Left ventricle myocardium inferior (tissue), 1 donor: ENCODE data around the gene SLC16A10. TPM values are rescaled to one million over a fixed set of nuclear protein-coding genes. Genes with fewer than 3 reads are reported as not detected.

ENCODE experiments used
- DNase-seq: peaks from one replicate; pipeline ENCODE4 v3.0.0-alpha.2; 2020
- H3K27ac ChIP-seq: fragments of 200-600 bp; replicated peaks from 2 replicates; pipeline ENCODE4 v1.8.0; 2021
- H3K27me3 ChIP-seq: fragments of 200-600 bp; 2 replicates; pipeline ENCODE4 v1.8.0; 2021; ENCODE audit warnings: low read depth
- H3K36me3 ChIP-seq: fragments of 200-600 bp; 2 replicates; pipeline ENCODE4 v1.8.0; 2021
- H3K4me1 ChIP-seq: fragments of 200-600 bp; 2 replicates; pipeline ENCODE4 v1.8.0; 2021
- H3K4me3 ChIP-seq: fragments of 200-600 bp; 2 replicates; pipeline ENCODE4 v1.8.0; 2021; ENCODE audit warnings: mild to moderate bottlenecking, moderate library complexity
- H3K9me3 ChIP-seq: fragments of 200-600 bp; replicated peaks from 2 replicates; pipeline ENCODE4 v1.8.0; 2021
- CTCF ChIP-seq: fragments of 200-600 bp; IDR thresholded peaks from 2 replicates; pipeline ENCODE4 v1.8.0; 2021; ENCODE audit warnings: antibody characterized with exemption, mild to moderate bottlenecking, borderline replicate concordance
- intact Hi-C: fragments of 100-400 bp; cut with micrococcal nuclease; formaldehyde crosslinking; loops from one replicate; pipeline ENCODE4 v1.11.0; 2022
- total RNA-seq: library from RNA; stranded (reverse); fragmentation: NEBNext Ultra II Directional; extraction: Animal tissue kit (Norgen Biotek cat#: 25700); gene quantifications from one replicate; pipeline ENCODE4 v1.2.1, GENCODE V29; 2021
- donor health status: DM: no; HTN: yes; CAD: no; lungs with severe emphysema.

The SLC16A10 gene
- total RNA-seq, 1 donor from 2014 or later: 4.5 TPM

DNA sequence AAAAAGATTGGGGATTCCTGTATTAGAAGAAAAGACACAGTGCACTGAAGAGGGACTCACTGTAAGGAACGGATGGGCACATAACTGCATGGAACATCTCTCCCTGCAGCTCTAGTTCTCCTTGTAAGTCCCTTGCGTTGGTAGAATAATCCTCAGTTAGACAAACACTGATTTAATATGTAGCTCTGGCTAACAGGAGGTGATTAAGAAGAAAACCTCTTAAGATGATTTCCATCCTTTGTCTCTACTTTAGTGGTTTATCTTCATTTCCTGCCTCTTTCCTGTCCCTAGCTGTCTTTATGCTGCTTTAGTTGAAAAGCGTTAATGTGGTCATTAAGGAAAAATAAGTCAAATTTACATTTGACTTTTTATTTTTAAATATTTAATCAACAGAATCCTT, 86.6 kb downstream of the SLC16A10 start:
- Histone ChIP-seq H3K27me3 (no peaks in the 10 kb centered on the region), H3K4me3 (no peak overlapping the region), H3K36me3 (no peaks in the 10 kb centered on the region), H3K27ac (no peak overlapping the region), H3K9me3 (no peaks in the 10 kb centered on the region), H3K4me1 (no peaks in the 10 kb centered on the region)
- intact Hi-C loops: no loop called here
- no peak for TF ChIP-seq CTCF
- no peak for DNase-seq

GRCh38 chr6:111175109-111175508, 87.8 kb downstream of the SLC16A10 start:
- DNase-seq: no peak
- Histone ChIP-seq H3K27ac (no peak overlapping the region), H3K36me3 (no peaks in the 10 kb centered on the region), H3K9me3 (no peaks in the 10 kb centered on the region), H3K4me1 (no peaks in the 10 kb centered on the region), H3K27me3 (no peaks in the 10 kb centered on the region), H3K4me3 (no peak overlapping the region)
- TF ChIP-seq CTCF: no peak
- intact Hi-C loops: no loop called here

DNA sequence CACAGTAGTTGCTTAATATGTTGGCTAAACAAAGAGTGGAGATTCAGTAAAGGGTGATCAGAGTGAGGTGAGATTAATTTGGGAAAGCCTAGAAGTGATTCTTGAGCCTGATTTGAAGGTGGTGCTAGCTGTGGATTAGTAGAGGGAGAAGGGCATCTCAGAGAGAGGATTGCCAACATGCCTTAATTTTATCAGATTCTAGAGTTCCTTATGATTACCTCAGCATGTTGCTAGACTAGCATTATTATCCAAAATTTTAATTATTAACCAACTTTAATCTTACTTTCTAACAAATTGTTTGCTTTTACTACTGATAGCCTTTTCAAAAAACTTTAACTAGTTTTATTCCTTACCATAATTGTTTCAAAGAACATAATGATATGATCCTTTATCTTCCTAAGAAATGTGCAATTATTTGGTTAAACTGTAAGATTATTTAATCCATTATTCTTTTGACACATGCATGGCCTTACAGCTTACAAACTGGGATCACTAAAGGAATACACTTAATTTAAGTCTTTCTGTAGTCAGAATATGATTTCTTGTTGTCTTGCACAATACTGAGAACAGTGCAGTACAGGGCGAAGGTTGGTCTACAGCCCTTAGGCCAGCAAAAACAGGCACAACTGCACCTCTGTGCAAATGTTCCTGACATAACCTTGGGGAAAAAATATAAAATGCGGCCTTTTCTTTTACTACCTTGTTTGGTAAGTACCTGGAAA, 88.9 kb downstream of the SLC16A10 start:
- intact Hi-C loops: no loop called here

DNA sequence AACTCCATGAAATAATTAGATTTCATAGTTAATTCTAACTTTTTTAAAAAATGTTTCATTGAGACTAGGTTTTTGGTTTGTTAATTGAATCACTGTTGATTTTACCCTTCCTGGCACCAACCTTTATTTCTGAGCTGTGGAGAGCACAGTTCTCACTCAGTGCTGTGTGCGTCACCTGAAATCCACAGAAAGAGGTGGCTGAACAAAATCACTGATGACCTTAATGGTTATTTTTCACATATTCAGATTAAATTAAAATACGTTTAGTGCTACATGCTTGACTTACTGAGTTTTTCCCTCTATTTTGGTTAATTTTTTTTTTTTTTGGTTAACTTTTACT, 89.4 kb downstream of the SLC16A10 start:
- DNase-seq: no peak
- no peak overlapping the region for H3K4me3 ChIP-seq
- H3K36me3 ChIP-seq: no peaks in the 10 kb centered on the region
- no peaks in the 10 kb centered on the region for H3K4me1 ChIP-seq
- intact Hi-C loops: no loop called here
- H3K9me3 ChIP-seq: no peaks in the 10 kb centered on the region
- no peak overlapping the region for H3K27ac ChIP-seq
- TF ChIP-seq CTCF: no peak
- no peaks in the 10 kb centered on the region for H3K27me3 ChIP-seq

More for the DNA sequence above, 88.9 kb downstream of the SLC16A10 start:
- TF ChIP-seq CTCF: no peak
- Histone ChIP-seq H3K27ac (no peak overlapping the region), H3K36me3 (no peaks in the 10 kb centered on the region), H3K4me1 (no peaks in the 10 kb centered on the region), H3K9me3 (no peaks in the 10 kb centered on the region), H3K27me3 (no peaks in the 10 kb centered on the region), H3K4me3 (no peak overlapping the region)
- no peak for DNase-seq

DNA sequence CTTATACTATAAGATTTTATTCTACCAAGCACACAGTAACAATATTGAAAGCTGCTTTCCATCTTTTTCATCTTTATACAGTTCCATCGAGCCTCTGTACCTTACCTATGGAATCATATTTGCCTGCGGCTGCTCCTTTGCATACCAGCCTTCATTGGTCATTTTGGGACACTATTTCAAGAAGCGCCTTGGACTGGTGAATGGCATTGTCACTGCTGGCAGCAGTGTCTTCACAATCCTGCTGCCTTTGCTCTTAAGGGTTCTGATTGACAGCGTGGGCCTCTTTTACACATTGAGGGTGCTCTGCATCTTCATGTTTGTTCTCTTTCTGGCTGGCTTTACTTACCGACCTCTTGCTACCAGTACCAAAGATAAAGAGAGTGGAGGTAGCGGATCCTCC, 89.8 kb downstream of the SLC16A10 start:
- no peak for TF ChIP-seq CTCF
- Histone ChIP-seq H3K9me3 (no peaks in the 10 kb centered on the region), H3K27ac (no peak overlapping the region), H3K4me3 (no peak overlapping the region), H3K4me1 (no peaks in the 10 kb centered on the region), H3K36me3 (no peaks in the 10 kb centered on the region), H3K27me3 (no peaks in the 10 kb centered on the region)
- intact Hi-C loops: no loop called here
- DNase-seq: no peak
